ENCODE measurements around the gene CROCC. TPM values are rescaled to one million over a fixed set of nuclear protein-coding genes. Genes with fewer than 3 reads are reported as not detected.
"Not testable (repeated sequence)": the region's sequence is repeated elsewhere in the genome, so short reads cannot be mapped to it uniquely, and the experiment has no call there.

CROCC gene
- total RNA-seq, 1 experiment from 2014 or later, result 19.4 TPM

- no peaks in the 10 kb centered on the region for H3K9me3 ChIP-seq (replicated peaks)
- H3K4me1 ChIP-seq, result peaks cover 11% of the 10 kb centered on the region; the same call in 1 of the 2 replicates
- H3K27ac ChIP-seq, result no peak overlapping the region
- no peak for DNase-seq
- H3K4me3 ChIP-seq, result no peak overlapping the region
- no peaks in the 10 kb centered on the region for H3K36me3 ChIP-seq
- no peaks in the 10 kb centered on the region for H3K27me3 ChIP-seq
Observed at GRCh38 chr1:16920951-16921350, 780 bp upstream of the CROCC start.

DNA sequence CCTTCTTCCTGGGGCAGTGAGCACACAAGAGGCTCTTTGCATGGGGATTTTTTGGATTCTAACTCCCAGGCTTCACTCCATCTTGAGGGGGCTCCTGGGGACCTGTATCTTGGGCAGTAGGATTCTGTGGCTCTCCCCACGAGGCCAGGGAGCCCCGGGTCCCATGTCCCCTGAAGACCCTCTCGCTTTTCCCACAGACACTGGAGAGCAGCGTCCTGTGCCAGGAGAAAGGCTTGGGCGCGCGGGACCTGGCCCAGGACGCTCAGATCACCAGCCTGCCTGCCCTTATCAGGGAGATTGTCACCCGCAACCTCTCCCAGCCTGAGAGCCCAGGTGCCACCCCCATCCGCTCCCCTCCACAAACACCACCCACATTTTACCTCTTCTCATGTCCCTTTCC is 735 bp downstream of the CROCC start:
- Histone ChIP-seq H3K4me1 (peaks cover 11% of the 10 kb centered on the region; the same call in 1 of the 2 replicates), H3K4me3 (no peak overlapping the region), H3K27me3 (no peaks in the 10 kb centered on the region), H3K9me3 (replicated peaks) (no peaks in the 10 kb centered on the region), H3K36me3 (no peaks in the 10 kb centered on the region), H3K27ac (no peak overlapping the region)
- DNase-seq, result no peak

- Histone ChIP-seq H3K4me1 (peaks cover 11% of the 10 kb centered on the region; the same call in 1 of the 2 replicates), H3K4me3 (no peak overlapping the region), H3K27me3 (no peaks in the 10 kb centered on the region), H3K27ac (no peak overlapping the region), H3K36me3 (no peaks in the 10 kb centered on the region), H3K9me3 (replicated peaks) (no peaks in the 10 kb centered on the region)
- DNase-seq, result peak in 1 of 2 experiments; percentile 41
Observed at GRCh38 chr1:16922885-16923431, 1.2 kb downstream of the CROCC start.

GRCh38 chr1:16924216-16924918 is 2.6 kb downstream of the CROCC start:
- no peaks in the 10 kb centered on the region for H3K9me3 ChIP-seq (replicated peaks)
- peaks cover 11% of the 10 kb centered on the region; the same call in 1 of the 2 replicates for H3K4me1 ChIP-seq
- no peak overlapping the region for H3K27ac ChIP-seq
- H3K27me3 ChIP-seq, result no peaks in the 10 kb centered on the region
- no peak for DNase-seq
- H3K4me3 ChIP-seq, result no peak overlapping the region
- no peaks in the 10 kb centered on the region for H3K36me3 ChIP-seq

- Histone ChIP-seq H3K4me3 (no peak overlapping the region), H3K4me1 (peaks cover 11% of the 10 kb centered on the region; the same call in 1 of the 2 replicates), H3K27ac (no peak overlapping the region), H3K9me3 (replicated peaks) (no peaks in the 10 kb centered on the region), H3K27me3 (no peaks in the 10 kb centered on the region), H3K36me3 (no peaks in the 10 kb centered on the region)
- DNase-seq, result no peak
Observed at GRCh38 chr1:16924919-16925477, 3.3 kb downstream of the CROCC start.

GRCh38 chr1:16925635-16926490 is 4.1 kb downstream of the CROCC start:
- DNase-seq, result no peak
- Histone ChIP-seq H3K4me3 (no peak overlapping the region), H3K36me3 (no peaks in the 10 kb centered on the region), H3K4me1 (peaks cover 11% of the 10 kb centered on the region; the same call in 1 of the 2 replicates), H3K9me3 (replicated peaks) (no peaks in the 10 kb centered on the region), H3K27me3 (no peaks in the 10 kb centered on the region), H3K27ac (no peak overlapping the region)

GRCh38 chr1:16926491-16927073 is 4.9 kb downstream of the CROCC start:
- H3K9me3 ChIP-seq (replicated peaks), result no peaks in the 10 kb centered on the region
- H3K27ac ChIP-seq, result no peak overlapping the region
- no peaks in the 10 kb centered on the region for H3K27me3 ChIP-seq
- H3K36me3 ChIP-seq, result no peaks in the 10 kb centered on the region
- H3K4me1 ChIP-seq, result peaks cover 7% of the 10 kb centered on the region; the same call in 1 of the 2 replicates
- H3K4me3 ChIP-seq, result no peak overlapping the region
- DNase-seq, result no peak

- Histone ChIP-seq H3K27me3 (no peaks in the 10 kb centered on the region), H3K9me3 (replicated peaks) (no peaks in the 10 kb centered on the region), H3K4me1 (no peaks in the 10 kb centered on the region; the same call in 1 of the 2 replicates), H3K4me3 (no peak overlapping the region), H3K36me3 (no peaks in the 10 kb centered on the region), H3K27ac (no peak overlapping the region)
- DNase-seq, result no peak
Observed at GRCh38 chr1:16927256-16927655, 5.5 kb downstream of the CROCC start.

GRCh38 chr1:16927711-16928485 is 6.2 kb downstream of the CROCC start:
- H3K27ac ChIP-seq, result no peak overlapping the region
- no peak overlapping the region for H3K4me3 ChIP-seq
- no peaks in the 10 kb centered on the region for H3K27me3 ChIP-seq
- DNase-seq, result no peak
- no peaks in the 10 kb centered on the region for H3K36me3 ChIP-seq
- H3K9me3 ChIP-seq (replicated peaks), result no peaks in the 10 kb centered on the region
- H3K4me1 ChIP-seq, result no peaks in the 10 kb centered on the region

DNA sequence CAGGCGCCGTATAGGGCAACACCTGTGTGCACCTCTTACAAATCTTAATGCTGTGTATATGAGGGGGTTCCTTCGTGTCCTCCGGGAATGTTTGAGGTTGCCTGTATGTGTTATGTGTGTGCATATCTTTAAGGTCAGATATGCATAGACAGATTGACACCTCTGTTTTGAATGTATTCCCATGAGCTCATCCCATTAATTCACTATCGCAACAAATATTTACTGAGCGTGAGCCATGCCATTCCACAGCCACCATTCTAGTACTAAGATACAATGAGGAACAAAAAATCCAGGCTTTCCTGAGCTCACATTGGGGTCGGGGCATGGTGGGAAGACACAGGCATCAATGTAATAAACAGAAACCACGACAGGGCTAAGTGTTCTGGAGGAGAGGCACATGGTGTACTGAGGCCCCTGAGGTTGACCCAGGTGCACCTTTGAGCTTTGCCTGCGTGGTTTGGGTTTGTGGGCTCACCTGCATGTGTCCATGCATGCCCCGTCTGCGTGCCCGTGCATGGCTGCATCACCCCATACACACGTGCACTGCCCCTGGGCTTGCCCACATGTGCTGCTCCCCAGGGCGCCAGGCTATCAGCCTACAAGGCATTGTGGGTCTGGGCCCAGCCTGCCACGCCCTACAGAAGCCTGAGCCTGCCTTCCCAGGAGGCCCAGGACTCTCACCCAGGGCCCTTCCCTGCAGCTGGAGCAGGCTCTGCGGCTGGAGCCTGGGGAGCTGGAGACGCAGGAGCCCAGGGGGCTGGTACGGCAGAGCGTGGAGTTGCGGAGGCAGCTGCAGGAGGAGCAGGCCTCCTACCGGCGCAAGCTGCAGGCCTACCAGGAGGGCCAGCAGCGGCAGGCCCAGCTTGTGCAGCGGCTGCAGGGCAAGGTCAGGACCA is 7.7 kb downstream of the CROCC start:
- not testable (repeated sequence) for H3K27me3 ChIP-seq; H3K27ac ChIP-seq; H3K4me1 ChIP-seq; H3K4me3 ChIP-seq; H3K36me3 ChIP-seq; H3K9me3 ChIP-seq (replicated peaks)
- DNase-seq, result peak; percentile 33 to 50

DNA sequence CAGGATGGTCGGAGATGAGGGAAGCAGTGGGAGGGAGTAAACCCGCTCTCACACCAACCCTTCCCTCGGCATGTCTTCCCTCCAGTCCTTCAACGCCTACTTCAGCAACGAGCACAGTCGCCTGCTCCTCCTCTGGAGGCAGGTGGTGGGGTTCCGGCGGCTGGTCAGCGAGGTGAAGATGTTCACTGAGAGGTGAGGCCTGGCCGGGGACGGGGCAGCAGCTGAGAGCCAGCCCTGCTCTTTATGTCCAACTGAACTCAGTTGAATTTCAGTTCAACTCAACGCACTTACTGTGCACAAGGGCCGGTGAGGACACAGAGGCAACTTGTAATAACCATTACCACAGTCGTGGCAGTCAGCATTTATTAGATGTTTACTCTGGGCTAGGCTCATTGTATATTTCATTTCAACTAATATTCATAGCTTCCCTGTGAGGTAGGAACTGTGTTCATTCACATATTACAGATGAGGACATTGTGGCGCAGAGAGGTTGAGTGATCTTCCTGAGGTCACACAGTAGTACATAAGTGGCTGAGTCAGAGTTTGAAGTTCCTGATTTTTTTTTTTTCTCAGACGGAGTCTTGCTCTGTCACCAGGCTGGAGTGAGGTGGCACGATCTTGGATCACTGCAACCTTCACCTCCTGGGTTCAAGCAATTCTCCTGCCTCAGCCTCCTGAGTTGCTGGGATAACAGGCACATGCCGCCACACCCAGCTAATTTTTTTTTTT is 9.6 kb downstream of the CROCC start:
- H3K4me1 ChIP-seq; H3K4me3 ChIP-seq; H3K36me3 ChIP-seq; H3K27ac ChIP-seq; DNase-seq; H3K9me3 ChIP-seq (replicated peaks); H3K27me3 ChIP-seq: not testable (repeated sequence)

DNA sequence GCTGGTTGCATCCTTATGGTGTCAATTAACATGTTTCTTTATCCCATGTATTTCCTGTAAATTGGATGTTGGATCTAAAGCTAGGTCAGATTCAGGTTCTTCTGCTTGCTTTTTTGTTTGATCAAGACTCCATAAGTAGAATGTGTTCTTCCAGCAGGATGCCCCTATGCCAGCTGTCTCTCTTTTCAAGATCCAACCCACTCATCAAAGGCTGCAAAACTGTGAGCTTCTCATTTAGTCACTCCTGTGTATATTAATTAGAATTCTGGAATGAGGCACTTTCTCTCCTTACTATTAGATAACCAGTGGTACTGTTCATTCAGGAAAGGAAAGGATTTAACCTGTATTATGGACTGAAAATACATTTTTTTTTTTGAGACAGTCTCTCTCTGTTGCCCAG is 12.2 kb downstream of the CROCC start:
- H3K27ac ChIP-seq; H3K4me1 ChIP-seq; H3K27me3 ChIP-seq; DNase-seq; H3K36me3 ChIP-seq; H3K9me3 ChIP-seq (replicated peaks); H3K4me3 ChIP-seq: not testable (repeated sequence)

GRCh38 chr1:16936580-16936979 is 14.8 kb downstream of the CROCC start:
- H3K27ac ChIP-seq; H3K36me3 ChIP-seq; DNase-seq; H3K4me1 ChIP-seq; H3K4me3 ChIP-seq; H3K27me3 ChIP-seq; H3K9me3 ChIP-seq (replicated peaks): not testable (repeated sequence)

All from SJCRH30 (cell line).